Smooth muscle cell (in vitro differentiated cells): ENCODE measurements around the gene GIPC1. TPM values are rescaled to one million over a fixed set of nuclear protein-coding genes. Genes with fewer than 3 reads are reported as not detected.

ENCODE experiments used
- DNase-seq: peaks from one replicate; lab custom pipeline; 2025; ENCODE audit not compliant: unreplicated experiment; lab: John Stamatoyannopoulos, UW
- H2AFZ ChIP-seq: fragments of 200-600 bp; sonication (generic); 2 replicates; pipeline ENCODE4 v1.6.0; 2016; ENCODE audit warnings: antibody characterized with exemption, low read depth, mild to moderate bottlenecking
- H3F3A ChIP-seq: fragments of 200-600 bp; sonication (generic); 2 replicates; pipeline ENCODE4 v1.6.0; 2017; ENCODE audit warnings: antibody characterized with exemption, low read depth
- H3K27ac ChIP-seq: fragments of 200-600 bp; sonication (generic); 2 replicates; pipeline ENCODE4 v1.5.1; 2016; ENCODE audit warnings: low read depth, mild to moderate bottlenecking
- H3K27me3 ChIP-seq: fragments of 200-600 bp; sonication (generic); 2 replicates; pipeline ENCODE4 v1.6.1; 2016; ENCODE audit warnings: low read depth, mild to moderate bottlenecking
- H3K36me3 ChIP-seq: fragments of 200-600 bp; sonication (generic); 2 replicates; pipeline ENCODE4 v1.5.1; 2016; ENCODE audit warnings: low read depth
- H3K4me1 ChIP-seq: fragments of 200-600 bp; sonication (generic); 2 replicates; pipeline ENCODE4 v1.5.1; 2016; ENCODE audit warnings: low read depth
- H3K4me2 ChIP-seq: fragments of 200-600 bp; sonication (generic); 2 replicates; pipeline ENCODE4 v1.6.0; 2016; ENCODE audit warnings: mild to moderate bottlenecking
- H3K4me3 ChIP-seq: fragments of 200-600 bp; sonication (generic); 2 replicates; pipeline ENCODE4 v1.5.1; 2016; ENCODE audit warnings: mild to moderate bottlenecking
- H3K79me2 ChIP-seq: fragments of 200-600 bp; sonication (generic); 2 replicates; pipeline ENCODE4 v1.6.0; 2016; ENCODE audit warnings: low read depth, mild to moderate bottlenecking
- H3K9ac ChIP-seq: fragments of 200-600 bp; sonication (generic); 2 replicates; pipeline ENCODE4 v1.6.0; 2016; ENCODE audit warnings: low read depth
- H3K9me3 ChIP-seq: fragments of 200-600 bp; sonication (generic); replicated peaks from 2 replicates; pipeline ENCODE4 v1.5.1; 2016; ENCODE audit warnings: low read depth
- H4K20me1 ChIP-seq: fragments of 200-600 bp; sonication (generic); 2 replicates; pipeline ENCODE4 v1.6.0; 2016; ENCODE audit warnings: low read depth
- WGBS: methylation state at CpG from one replicate; pipeline ENCODE4 v1.1.7; 2016; ENCODE audit warnings: low lambda C conversion rate; 5-methylcytosine and 5-hydroxymethylcytosine counted together
- polyA plus RNA-seq: library from polyadenylated mRNA; unstranded; fragments of >200 nt; fragmentation: Nextera tagmentation; extraction: Ambion mirVana; gene quantifications from 2 replicates; pipeline ENCODE4 v1.2.1, GENCODE V29; 2016
- total RNA-seq: library from RNA; depleted of rRNA; stranded (reverse); fragments of >200 nt; gene quantifications from 2 replicates; pipeline ENCODE4 v1.2.3, GENCODE V29; 2014
- TF ChIP-seq, protein P1 (sequence below): fragments of 200-600 bp; sonication (generic); IDR thresholded peaks from 2 replicates; pipeline ENCODE4 v1.5.1; 2017; ENCODE audit warnings: borderline replicate concordance, mild to moderate bottlenecking, antibody characterized with exemption; ENCODE audit not compliant: insufficient read depth, poor library complexity, severe bottlenecking

GIPC1 gene
- total and polyA plus RNA-seq, 2 experiments from 2014 or later: 73.0 to 142 TPM

DNA sequence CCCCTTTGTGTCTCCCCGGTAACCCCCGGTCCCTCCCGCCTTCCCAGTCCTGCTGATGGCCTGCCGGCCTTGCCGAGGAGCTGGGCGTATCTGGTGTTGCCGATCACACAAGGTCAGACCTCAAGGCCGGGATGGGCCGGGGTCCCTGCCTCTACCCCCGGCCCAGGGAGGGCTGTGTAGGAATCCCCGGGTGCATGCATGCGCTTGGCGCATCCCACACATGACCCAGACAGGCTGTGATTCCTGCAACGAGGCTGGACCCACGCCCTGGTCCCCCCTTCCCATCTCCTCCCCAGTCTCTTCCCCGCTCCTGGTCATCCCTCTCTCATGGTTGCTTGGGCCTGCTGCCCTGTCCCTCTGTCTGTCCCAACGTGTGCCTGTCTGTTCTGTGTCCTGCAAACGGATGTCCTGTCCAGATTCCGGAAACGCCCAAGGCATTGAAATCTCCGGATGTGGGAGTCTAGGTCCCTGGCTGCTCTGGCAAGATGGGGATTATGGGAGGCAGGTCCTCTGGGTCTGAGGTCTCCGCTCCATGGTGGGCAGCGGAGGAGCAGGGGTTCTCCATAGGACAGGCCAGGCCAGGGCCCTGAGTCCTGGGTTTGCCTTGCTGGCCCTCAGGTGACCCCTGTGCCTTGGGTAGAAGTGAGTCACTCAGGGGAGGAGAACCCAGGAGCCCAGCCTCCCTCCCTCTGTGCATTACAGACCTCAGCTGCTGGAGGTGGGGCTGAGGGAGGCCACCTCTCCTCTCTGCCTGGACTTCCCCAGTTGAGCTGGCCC, 61.2 kb downstream of the GIPC1 start:
- DNase-seq: peak; percentile 4
- H3K9ac ChIP-seq: no peak overlapping the region

DNA sequence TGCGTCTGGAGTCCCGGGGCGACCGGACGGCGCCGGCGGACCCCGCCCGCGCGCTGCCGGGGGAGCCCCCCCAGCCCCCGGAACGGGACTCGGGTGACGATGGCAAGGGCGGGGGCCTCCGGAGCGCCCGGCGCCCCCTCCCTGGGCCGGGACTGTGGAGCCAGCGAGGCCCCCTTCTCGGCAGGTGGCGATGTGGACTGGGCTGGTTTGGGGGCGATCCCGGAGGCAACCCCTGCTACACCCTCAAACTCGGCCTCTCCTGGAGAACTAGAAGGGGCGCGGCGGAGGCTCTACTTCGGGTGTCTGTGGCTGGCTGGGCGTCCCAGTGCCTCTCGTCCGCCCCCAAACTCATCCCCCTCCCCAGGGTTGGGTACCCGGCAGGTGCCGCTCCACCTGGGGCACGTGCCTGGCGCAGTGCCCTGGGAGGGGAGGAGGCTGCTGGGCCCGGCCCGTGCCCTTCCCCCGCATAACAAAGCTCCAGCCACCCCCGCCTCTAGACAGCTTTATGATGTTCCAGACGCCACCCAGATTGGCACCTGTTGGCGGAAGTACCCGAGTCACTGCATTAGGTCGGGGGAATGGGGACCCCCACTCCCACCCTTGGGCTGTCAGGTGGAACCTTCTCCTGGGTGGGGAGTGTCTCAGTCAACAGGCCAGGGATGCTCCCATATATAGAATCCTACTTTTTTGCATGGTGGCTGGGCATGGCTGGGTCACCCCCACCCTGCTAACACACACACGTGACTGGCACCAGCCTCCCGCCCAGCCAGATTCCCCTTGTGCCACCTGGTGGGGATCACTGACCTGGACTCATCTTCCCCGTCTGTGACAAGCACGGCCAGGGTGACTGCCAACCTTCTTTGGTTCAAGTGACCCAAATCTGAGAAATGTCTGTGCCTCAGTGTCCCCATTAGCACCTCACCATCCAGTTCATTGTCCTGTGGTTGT, 62.1 kb downstream of the GIPC1 start:
- Histone ChIP-seq H3K79me2 (peaks cover 14% of the 10 kb centered on the region), H2AFZ (peak overlapping the region; percentile 72), H3K36me3 (no peaks in the 10 kb centered on the region), H4K20me1 (peaks cover 27% of the 10 kb centered on the region), H3K27ac (no peak overlapping the region), H3K9ac (peak overlapping the region; percentile 43), H3K9me3 (no peaks in the 10 kb centered on the region), H3K4me1 (no peaks in the 10 kb centered on the region), H3K27me3 (peaks cover 6% of the 10 kb centered on the region), H3K4me3 (peak overlapping the region; percentile 75), H3F3A (no peaks in the 10 kb centered on the region), H3K4me2 (peak overlapping the region; percentile 95)
- TF ChIP-seq, protein P1, sequence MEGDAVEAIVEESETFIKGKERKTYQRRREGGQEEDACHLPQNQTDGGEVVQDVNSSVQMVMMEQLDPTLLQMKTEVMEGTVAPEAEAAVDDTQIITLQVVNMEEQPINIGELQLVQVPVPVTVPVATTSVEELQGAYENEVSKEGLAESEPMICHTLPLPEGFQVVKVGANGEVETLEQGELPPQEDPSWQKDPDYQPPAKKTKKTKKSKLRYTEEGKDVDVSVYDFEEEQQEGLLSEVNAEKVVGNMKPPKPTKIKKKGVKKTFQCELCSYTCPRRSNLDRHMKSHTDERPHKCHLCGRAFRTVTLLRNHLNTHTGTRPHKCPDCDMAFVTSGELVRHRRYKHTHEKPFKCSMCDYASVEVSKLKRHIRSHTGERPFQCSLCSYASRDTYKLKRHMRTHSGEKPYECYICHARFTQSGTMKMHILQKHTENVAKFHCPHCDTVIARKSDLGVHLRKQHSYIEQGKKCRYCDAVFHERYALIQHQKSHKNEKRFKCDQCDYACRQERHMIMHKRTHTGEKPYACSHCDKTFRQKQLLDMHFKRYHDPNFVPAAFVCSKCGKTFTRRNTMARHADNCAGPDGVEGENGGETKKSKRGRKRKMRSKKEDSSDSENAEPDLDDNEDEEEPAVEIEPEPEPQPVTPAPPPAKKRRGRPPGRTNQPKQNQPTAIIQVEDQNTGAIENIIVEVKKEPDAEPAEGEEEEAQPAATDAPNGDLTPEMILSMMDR: no peak
- WGBS: 27% methylated on average over 25 of the region's 52 CpGs
- no peak for DNase-seq

More for the DNA sequence above, 61.2 kb downstream of the GIPC1 start:
- WGBS: 81% methylated on average over 12 of the region's 23 CpGs
- no peaks in the 10 kb centered on the region for H3K4me1 ChIP-seq
- H3K4me2 ChIP-seq: peak overlapping the region; percentile 95
- no peaks in the 10 kb centered on the region for H3K9me3 ChIP-seq
- H4K20me1 ChIP-seq: peaks cover 32% of the 10 kb centered on the region
- TF ChIP-seq, protein P1: no peak
- peak overlapping the region; percentile 75 for H3K4me3 ChIP-seq
- no peak overlapping the region for H3K27ac ChIP-seq
- H3F3A ChIP-seq: no peaks in the 10 kb centered on the region
- H3K36me3 ChIP-seq: no peaks in the 10 kb centered on the region
- H3K27me3 ChIP-seq: peaks cover 6% of the 10 kb centered on the region
- peaks cover 16% of the 10 kb centered on the region for H3K79me2 ChIP-seq
- H2AFZ ChIP-seq: no peak overlapping the region

DNA sequence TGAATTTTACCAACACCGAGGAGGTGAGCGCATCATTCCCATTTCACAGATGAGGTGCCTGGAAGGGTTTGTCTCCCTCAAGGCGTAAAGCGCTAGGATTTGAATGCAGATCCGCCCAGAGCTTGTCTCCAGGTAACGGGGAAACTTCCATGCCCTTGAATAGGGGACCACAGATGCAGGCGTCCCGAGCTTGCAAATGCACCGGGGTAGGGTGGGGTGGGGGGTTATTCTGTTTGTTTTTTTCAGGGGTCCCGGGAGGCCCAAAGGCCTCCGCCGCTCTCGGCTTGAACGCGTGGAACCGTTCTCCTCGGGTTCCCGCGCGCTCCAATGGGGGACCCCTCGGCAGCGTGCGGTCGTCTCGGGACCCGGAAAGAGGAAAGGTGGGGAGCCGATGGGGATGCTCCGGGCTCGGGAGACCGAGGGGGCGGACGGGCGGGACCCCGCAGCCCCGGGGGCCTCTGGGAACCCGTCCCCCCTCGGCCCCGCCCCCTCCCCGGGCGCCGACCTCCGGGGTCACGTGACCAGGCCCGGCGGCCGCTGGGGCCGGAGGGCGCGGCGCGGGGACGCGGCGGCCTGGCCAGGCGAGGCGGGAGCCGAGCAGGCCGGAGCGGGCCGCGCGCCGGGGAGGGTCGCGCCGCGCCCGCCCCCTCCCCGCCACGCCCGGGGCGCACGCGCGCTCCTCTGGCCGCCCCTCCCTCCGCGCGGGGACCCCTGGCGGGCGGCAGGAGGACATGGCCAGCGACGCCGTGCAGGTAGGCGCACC, 63.0 kb downstream of the GIPC1 start, which contains the start of gene PKN1:
Gene PKN1 (plus strand): TSS at position 516 of the 763 bp plus-strand sequence. CDS start 216 bp downstream, at position 732.
- TF ChIP-seq, protein P1: no peak
- 6% methylated on average over 34 of the region's 85 CpGs for WGBS
- Histone ChIP-seq H4K20me1 (peaks cover 21% of the 10 kb centered on the region), H3K36me3 (no peaks in the 10 kb centered on the region), H3K9ac (peak within 1 kb of the TSS; percentile 43), H3K27ac (no peak within 1 kb of the TSS), H3K4me1 (no peaks in the 10 kb centered on the region), H3K79me2 (peaks cover 10% of the 10 kb centered on the region), H3K4me3 (peak within 1 kb of the TSS; percentile 75), H3K9me3 (no peaks in the 10 kb centered on the region), H3K27me3 (peaks cover 6% of the 10 kb centered on the region), H3K4me2 (peak within 1 kb of the TSS; percentile 95), H3F3A (no peaks in the 10 kb centered on the region), H2AFZ (peak within 1 kb of the TSS; percentile 92)
- peak; percentile 5 for DNase-seq
